Muscle of leg (tissue), 11 donors: Measurements from ENCODE around the gene HMGB1. TPM values are rescaled to one million over a fixed set of nuclear protein-coding genes. Genes with fewer than 3 reads are reported as not detected.
A peak's percentile ranks its signal among the peaks of the same experiment; 100 is the strongest.

Experiments
- DNase-seq: peaks from one replicate; pipeline ENCODE4 v3.0.0; 2013
- H3K27ac ChIP-seq: one replicate; pipeline ENCODE4 v1.5.1; 2013; ENCODE audit warnings: mild to moderate bottlenecking, low read length, control low read depth
- H3K27me3 ChIP-seq: one replicate; pipeline ENCODE4 v1.6.1; 2013; ENCODE audit warnings: low read length; ENCODE audit not compliant: control insufficient read depth, insufficient read depth
- H3K36me3 ChIP-seq: one replicate; pipeline ENCODE4 v1.6.1; 2013; ENCODE audit warnings: low read length; ENCODE audit not compliant: control insufficient read depth, insufficient read depth
- H3K4me1 ChIP-seq: one replicate; pipeline ENCODE4 v1.6.1; 2013; ENCODE audit warnings: low read length; ENCODE audit not compliant: control insufficient read depth, insufficient read depth
- H3K4me3 ChIP-seq: one replicate; pipeline ENCODE4 v1.5.1; 2013; ENCODE audit warnings: low read length, control low read depth
- H3K9me3 ChIP-seq: replicated peaks from 2 replicates; pipeline ENCODE4 v1.6.1; 2013; ENCODE audit warnings: low read depth, low read length; ENCODE audit not compliant: control insufficient read depth
- WGBS: methylation state at CpG from one replicate; pipeline ENCODE4 v1.1.5; 2013; ENCODE audit warnings: missing lambda C conversion rate; ENCODE audit not compliant: insufficient coverage; 5-methylcytosine and 5-hydroxymethylcytosine counted together
- polyA plus RNA-seq, 8 donors: library from polyadenylated mRNA; unstranded; fragments of 120-200 nt; gene quantifications; one replicate each; pipeline versions ENCODE4 v1.2.1 to v1.2.3, GENCODE V29; 2013; ENCODE audit warnings: inconsistent platforms in 1 of 8, low replicate concordance in 1 of 8; ENCODE audit not compliant: insufficient read length in 8 of 8, insufficient read depth in 1 of 8
- total RNA-seq: library from RNA; stranded (reverse); fragments of 120-200 nt; gene quantifications from one replicate; pipeline ENCODE4 v1.2.4, GENCODE V29; 2013

Gene HMGB1
- total and polyA plus RNA-seq, 9 donors, result 362 to 601 (median 490) TPM

DNA sequence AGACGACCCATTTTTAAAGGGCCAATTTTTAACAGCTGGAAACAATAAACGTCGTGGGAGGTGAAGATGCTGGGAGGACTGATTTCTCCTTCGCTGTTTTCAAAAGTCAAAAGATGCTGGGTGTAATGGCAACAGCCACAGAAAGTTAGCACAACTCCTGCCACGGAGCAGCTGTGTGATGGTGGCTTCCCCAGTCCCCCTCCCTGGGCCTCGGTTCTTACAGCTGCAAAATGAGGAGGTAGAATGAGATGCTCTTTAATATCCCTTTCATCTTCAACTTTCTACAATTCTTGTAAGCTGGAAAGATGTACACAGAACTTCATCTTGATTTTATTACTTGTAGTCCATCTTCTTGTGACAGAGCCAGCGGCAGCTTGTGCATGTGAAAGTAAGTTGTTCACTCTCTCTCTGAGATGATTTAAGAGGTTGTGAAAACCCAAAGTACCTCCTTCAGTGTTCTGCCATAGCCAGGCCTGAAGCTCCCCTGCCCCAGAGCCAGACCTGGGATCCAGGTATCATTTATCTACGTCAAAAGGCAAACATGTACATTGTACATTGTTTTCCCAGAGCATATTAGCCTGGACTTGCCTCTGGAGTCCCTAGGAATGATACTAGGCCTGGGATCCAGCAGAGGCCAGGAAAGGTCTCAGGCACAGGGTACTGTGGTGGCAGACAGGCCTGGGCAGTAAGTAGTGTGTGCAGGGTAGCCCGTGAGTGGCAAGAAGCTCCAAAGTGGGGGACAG lies 46.8 kb downstream of the HMGB1 start:
- DNase-seq, result no peak
- 59% methylated on average over 6 of the region's 9 CpGs for WGBS
- Histone ChIP-seq H3K4me3 (no peak overlapping the region), H3K36me3 (no peaks in the 10 kb centered on the region), H3K27me3 (no peaks in the 10 kb centered on the region), H3K9me3 (no peaks in the 10 kb centered on the region), H3K27ac (no peak overlapping the region), H3K4me1 (peaks cover 11% of the 10 kb centered on the region)

- H3K9me3 ChIP-seq, result no peaks in the 10 kb centered on the region
- no peak overlapping the region for H3K27ac ChIP-seq
- 91% methylated on average over 3 of the region's 6 CpGs for WGBS
These were observed 47.5 kb downstream of the HMGB1 start for GRCh38 chr13:30418075-30418716.

GRCh38 chr13:30416471-30416870 lies 49.3 kb downstream of the HMGB1 start:
- H3K9me3 ChIP-seq, result no peaks in the 10 kb centered on the region
- H3K27ac ChIP-seq, result no peak overlapping the region
- DNase-seq, result no peak
- no peaks in the 10 kb centered on the region for H3K36me3 ChIP-seq
- H3K4me3 ChIP-seq, result no peak overlapping the region
- H3K27me3 ChIP-seq, result no peaks in the 10 kb centered on the region
- H3K4me1 ChIP-seq, result peaks cover 8% of the 10 kb centered on the region
- no CpG with 5 or more reads among the region's 1 CpG for WGBS

More at GRCh38 chr13:30418075-30418716, 47.5 kb downstream of the HMGB1 start:
- no peaks in the 10 kb centered on the region for H3K36me3 ChIP-seq
- no peak for DNase-seq
- H3K27me3 ChIP-seq, result no peaks in the 10 kb centered on the region
- peaks cover 11% of the 10 kb centered on the region for H3K4me1 ChIP-seq
- H3K4me3 ChIP-seq, result no peak overlapping the region

DNA sequence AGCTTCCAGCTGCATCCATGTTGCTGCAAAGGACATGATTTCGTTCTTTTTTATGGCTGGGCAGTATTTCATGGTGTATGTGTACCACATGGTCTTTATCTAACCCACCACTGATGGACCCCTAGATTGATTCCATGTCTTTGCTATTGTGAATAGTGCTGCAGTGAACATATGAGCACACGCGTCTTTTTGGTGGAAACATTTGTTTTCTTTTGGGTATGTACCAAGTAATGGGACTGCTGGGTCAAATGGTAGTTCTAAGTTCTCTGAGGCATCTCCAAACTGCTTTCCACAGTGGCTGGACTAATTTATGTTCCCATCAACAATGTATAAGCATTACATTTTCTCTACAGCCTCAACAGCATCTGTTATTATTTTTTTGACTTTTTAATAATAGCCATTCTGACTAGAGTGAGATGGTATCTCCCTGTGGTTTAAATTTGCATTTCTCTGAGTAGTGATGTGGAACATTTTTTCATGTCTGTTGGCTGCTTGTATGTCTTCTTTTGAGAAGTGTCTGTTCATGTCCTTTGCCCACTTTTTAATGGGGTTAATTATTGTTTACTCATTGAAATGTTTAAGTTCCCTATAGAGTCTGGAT lies 50.2 kb downstream of the HMGB1 start:
- no peak for DNase-seq
- Histone ChIP-seq H3K4me1 (peaks cover under 1% of the 10 kb centered on the region), H3K4me3 (no peak overlapping the region), H3K27me3 (no peaks in the 10 kb centered on the region), H3K36me3 (no peaks in the 10 kb centered on the region), H3K27ac (no peak overlapping the region), H3K9me3 (no peaks in the 10 kb centered on the region)
- WGBS, result no CpG with 5 or more reads among the region's 3 CpGs

- WGBS, result no CpG with 5 or more reads among the region's 3 CpGs
- no peaks in the 10 kb centered on the region for H3K36me3 ChIP-seq
- H3K4me1 ChIP-seq, result peaks cover 7% of the 10 kb centered on the region
- no peaks in the 10 kb centered on the region for H3K9me3 ChIP-seq
- no peak for DNase-seq
- H3K27ac ChIP-seq, result no peak overlapping the region
- no peaks in the 10 kb centered on the region for H3K27me3 ChIP-seq
- H3K4me3 ChIP-seq, result no peak overlapping the region
These were observed 51.9 kb downstream of the HMGB1 start for GRCh38 chr13:30413842-30414241.

DNA sequence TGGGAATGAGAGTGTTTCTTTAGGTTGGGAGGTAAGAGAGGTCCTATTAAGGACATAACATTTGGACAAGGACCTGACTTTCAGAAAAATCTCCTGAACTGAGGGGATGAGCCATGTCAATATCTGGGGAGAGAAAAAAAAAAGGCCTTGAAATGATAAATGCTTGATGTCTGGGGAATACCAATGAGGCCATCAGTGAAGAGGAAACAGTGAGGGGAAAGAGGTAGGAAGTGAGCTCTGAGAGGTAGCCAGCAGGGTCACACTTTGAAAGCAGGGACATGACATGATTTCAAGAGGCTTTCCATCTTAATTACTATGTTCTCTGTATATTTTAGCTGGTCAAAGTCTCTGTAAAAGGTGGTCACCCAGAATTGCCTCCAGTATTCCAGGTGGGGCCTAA lies 53.4 kb downstream of the HMGB1 start:
- H3K27ac ChIP-seq, result no peak overlapping the region
- no peak for DNase-seq
- H3K9me3 ChIP-seq, result no peaks in the 10 kb centered on the region
- no peaks in the 10 kb centered on the region for H3K36me3 ChIP-seq
- no peak overlapping the region for H3K4me3 ChIP-seq
- H3K27me3 ChIP-seq, result no peaks in the 10 kb centered on the region
- peaks cover 16% of the 10 kb centered on the region for H3K4me1 ChIP-seq

- Histone ChIP-seq H3K27me3 (no peaks in the 10 kb centered on the region), H3K4me3 (no peak overlapping the region), H3K4me1 (peaks cover 16% of the 10 kb centered on the region), H3K27ac (no peak overlapping the region), H3K9me3 (no peaks in the 10 kb centered on the region), H3K36me3 (no peaks in the 10 kb centered on the region)
- no peak for DNase-seq
- WGBS, result no CpG with 5 or more reads among the region's 2 CpGs
These were observed 55.0 kb downstream of the HMGB1 start for GRCh38 chr13:30410705-30411125.

GRCh38 chr13:30409886-30410704 lies 55.6 kb downstream of the HMGB1 start:
- Histone ChIP-seq H3K27ac (peak overlapping the region; percentile 20), H3K4me3 (no peak overlapping the region), H3K36me3 (no peaks in the 10 kb centered on the region), H3K9me3 (no peaks in the 10 kb centered on the region), H3K4me1 (peaks cover 16% of the 10 kb centered on the region), H3K27me3 (no peaks in the 10 kb centered on the region)
- WGBS, result 79% methylated on average over 4 of the region's 13 CpGs
- peak; percentile 61 for DNase-seq

- Histone ChIP-seq H3K4me3 (peak overlapping the region; percentile 41), H3K36me3 (no peaks in the 10 kb centered on the region), H3K27ac (peak overlapping the region; percentile 84), H3K9me3 (no peaks in the 10 kb centered on the region), H3K27me3 (no peaks in the 10 kb centered on the region), H3K4me1 (peaks cover 16% of the 10 kb centered on the region)
- DNase-seq, result peak; percentile 97
- under 1% methylated on average over 29 of the region's 51 CpGs for WGBS
These were observed 57.2 kb downstream of the HMGB1 start for GRCh38 chr13:30408319-30409101.
